Left colon (tissue), 2 donors: ENCODE data around the gene UBAC2. TPM values are rescaled to one million over a fixed set of nuclear protein-coding genes. Genes with fewer than 3 reads are reported as not detected.
"Not testable (repeated sequence)": the region's sequence is repeated elsewhere in the genome, so short reads cannot be mapped to it uniquely, and the experiment has no call there.

Experiments used
- ATAC-seq: fragments of 200-7000 bp; cut with Tn5 transposase; one replicate; pipeline ENCODE4 v1.9.1; 2020; ENCODE audit warnings: mild to moderate bottlenecking, moderate library complexity
- DNase-seq, 2 donors: peaks; one replicate each; pipeline ENCODE4 v3.0.0-alpha.2; 2020
- intact Hi-C, 2 donors: fragments of 100-400 bp; cut with DNase I in 1 of 2; cut with micrococcal nuclease in 1 of 2; formaldehyde crosslinking; loops; one replicate each; pipeline versions ENCODE4 v1.11.2 to v1.14.0; 2022; cut with DNase I, micrococcal nuclease
- total RNA-seq, 2 donors: library from RNA; stranded (reverse); fragmentation: NEBNext Ultra II Directional; extraction: Animal tissue kit (Norgen Biotek cat#: 25700); gene quantifications; one replicate each; pipeline ENCODE4 v1.2.1, GENCODE V29; 2021
- donor health status: DM: no; HTN: no; CAD: no.
- donor health status: DM: yes; HTN: yes; CAD: no.

UBAC2 gene
- total RNA-seq, 2 donors from 2014 or later: 63.7 to 75.5 TPM

DNA sequence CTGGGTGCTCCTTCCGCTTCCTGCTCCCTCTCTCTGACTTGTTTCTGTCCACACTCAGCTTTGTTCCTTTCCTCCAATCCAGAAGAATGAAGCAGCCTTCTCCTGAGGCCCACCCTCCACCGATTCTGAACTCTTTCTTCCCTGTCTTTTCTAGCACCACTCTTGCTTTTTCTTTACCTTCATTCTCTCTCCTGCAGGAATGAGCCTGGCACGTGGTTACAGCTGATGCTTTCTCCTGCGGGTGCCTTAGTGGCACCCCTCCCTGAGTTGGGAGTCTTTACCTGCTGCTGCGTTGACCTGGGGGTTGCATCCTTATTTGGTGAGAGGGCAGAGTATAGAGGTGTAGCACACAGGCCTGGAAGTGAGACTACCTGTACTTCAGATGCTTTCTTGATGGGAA lies 6.2 kb downstream of the UBAC2 start:
- ATAC-seq (no peak), DNase-seq (no peak)
- intact Hi-C loops: no loop called here

DNA sequence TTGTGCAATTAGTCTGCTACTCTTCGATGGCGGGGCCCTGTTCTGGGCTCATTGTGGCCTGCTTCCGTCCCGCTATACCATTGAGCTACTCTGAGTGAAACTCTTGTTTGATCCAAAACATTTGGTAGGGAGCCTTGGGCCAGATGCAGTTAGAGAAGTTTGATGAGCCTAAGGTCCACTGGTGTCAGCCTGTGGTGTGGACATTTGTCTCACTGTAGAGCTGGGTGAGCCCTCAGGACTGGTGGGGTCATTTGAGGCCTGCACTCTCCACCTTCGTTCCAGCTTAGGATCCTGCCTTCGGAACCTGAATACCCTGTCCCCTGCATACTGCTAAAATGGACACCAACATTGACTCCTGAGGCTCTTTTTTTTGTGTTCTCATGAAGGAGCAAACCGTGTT lies 6.9 kb downstream of the UBAC2 start:
- no peak for DNase-seq
- ATAC-seq: no peak
- intact Hi-C loops: no loop called here

DNA sequence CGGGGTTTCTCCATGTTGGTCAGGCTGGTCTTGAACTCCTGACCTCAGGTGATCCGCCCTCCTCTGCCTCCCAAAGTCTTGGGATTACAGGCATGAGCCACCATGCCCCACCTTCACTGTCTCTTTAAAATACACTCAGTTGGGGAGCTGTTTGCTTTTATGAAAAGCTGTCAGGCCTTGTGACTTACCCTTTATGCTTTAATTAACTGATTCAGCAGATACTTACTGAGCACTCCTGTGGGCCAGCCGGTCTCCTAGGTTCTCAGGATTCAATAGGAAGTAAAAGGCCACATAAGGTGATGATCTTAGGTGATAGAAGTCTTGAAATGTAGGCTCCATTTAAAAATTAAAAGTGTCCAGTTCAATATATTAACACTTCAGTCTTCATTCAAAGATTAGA lies 7.5 kb downstream of the UBAC2 start:
- DNase-seq (no peak), ATAC-seq (no peak)
- intact Hi-C loops: no loop called here

DNA sequence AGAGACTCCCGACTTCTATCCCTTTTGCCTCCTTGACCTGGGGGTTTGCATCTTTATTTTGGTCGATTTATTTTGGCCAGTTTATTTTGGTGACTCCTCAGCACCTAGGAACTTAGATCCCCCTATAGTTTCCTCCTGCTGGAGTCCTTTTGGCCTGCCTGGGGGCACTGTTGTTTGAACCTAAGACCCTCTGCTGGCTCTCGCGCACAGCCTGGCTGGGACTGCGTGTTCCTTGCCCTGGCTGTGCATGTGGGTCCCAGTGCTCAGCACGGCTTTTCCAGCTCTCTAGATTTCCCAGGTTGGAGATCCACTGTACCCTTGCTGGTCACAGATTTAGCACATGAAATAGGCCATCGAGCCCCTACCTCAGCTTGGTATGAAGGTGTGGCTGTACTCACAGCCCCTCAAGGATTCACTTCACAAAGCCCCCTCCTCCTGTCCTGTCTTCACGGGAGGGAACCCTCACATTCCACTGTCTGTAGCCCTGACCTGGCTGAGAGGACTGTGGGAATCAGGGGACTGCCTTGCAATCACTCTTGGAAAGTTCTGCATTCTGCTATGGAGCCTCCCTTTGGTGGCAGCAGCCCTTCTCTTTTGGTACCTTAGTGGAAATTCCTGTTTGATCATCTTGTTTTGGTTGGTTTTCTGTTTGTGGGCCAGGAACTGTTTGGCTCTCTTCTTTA lies 8.3 kb downstream of the UBAC2 start:
- DNase-seq (no peak), ATAC-seq (no peak)
- intact Hi-C loops: no loop called here

DNA sequence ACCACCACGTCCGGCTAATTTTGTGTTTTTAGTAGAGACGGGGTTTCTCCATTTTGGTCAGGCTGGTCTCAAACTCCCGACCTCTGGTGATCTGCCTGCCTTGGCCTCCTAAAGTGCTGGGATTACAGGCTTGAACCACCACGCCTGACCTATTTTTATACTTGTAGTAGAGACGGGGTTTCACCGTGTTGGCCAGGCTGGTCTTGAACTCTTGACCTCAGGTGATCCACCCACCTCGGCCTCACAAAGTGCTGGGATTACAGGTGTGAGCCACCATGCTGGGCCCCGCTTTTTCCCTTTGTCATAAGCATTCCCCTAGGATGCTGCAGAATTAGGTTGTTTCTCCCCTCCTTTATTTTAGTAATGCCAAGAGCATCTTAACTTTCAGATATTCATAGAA lies 10.0 kb downstream of the UBAC2 start:
- DNase-seq, ATAC-seq, intact Hi-C loops: not testable (repeated sequence)

DNA sequence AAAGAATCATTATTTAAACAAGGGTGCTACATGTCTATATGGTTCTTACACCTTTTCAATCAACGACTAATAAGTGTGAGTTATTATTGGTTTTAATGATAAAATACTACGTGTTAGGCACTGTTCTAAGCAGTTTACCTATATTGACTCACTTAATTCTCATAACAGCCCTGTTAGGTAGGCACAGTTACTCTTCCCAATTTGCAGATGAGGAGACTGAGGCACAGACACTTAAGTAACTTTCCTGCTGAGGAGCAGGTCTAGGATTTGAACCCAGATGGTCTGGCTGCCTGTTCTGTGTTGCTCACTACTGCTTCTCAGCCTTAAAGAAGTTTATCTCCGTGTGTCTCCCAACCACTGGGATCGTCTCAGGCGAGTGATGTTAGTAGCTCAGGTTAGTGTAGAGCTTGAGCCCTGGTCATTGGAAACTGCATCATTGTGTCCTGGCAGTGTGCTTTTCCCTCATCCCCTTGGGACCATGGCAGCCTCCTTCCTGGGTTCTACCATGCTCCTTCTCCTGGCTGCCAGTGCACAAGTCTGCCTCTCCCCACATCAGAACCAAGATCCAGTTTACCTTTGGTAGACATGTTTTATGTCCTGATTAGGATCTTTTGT lies 10.9 kb downstream of the UBAC2 start:
- intact Hi-C loops: no loop called here
- no peak for DNase-seq
- no peak for ATAC-seq

DNA sequence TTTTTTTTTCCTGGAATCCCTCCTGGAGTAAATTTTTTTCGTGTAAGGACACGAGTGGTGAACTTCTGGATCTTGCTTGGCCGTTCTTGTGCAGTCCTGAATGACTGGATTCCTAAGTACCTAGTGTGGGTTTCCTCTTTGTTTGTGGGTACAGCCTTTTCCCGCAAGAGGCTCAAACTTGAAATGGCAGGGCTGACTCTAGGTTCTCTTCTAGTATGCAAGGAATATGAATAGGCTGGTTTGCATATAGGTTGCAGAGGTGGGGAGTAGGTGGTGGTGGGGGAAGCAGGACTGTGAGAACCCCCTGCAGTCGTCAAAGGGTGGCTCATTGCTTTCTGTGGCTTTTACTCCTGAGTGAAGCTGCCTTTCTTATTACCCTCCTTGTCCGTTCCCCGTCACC lies 13.6 kb downstream of the UBAC2 start:
- DNase-seq: no peak
- ATAC-seq: no peak
- intact Hi-C loops: no loop called here

DNA sequence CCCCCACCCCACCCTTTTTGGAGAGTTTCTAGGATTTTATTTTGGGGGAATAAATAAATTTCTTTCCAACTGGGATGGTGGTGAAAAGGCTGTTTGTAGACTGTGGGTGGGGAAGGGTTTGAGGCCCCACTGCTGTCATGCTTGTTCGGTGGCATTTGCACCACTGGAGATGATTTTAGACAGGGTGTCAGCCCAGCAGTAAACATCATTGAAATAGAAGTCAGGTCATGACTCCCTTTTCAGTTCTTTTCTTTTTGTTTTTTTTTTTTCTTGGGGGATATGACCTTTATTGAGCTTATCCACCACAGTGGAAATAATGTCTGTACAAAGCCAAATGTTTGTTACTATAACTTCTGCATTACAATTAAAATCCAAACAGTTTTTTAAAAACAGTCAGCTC lies 14.1 kb downstream of the UBAC2 start:
- ATAC-seq (no peak), DNase-seq (no peak)
- intact Hi-C loops: no loop called here

DNA sequence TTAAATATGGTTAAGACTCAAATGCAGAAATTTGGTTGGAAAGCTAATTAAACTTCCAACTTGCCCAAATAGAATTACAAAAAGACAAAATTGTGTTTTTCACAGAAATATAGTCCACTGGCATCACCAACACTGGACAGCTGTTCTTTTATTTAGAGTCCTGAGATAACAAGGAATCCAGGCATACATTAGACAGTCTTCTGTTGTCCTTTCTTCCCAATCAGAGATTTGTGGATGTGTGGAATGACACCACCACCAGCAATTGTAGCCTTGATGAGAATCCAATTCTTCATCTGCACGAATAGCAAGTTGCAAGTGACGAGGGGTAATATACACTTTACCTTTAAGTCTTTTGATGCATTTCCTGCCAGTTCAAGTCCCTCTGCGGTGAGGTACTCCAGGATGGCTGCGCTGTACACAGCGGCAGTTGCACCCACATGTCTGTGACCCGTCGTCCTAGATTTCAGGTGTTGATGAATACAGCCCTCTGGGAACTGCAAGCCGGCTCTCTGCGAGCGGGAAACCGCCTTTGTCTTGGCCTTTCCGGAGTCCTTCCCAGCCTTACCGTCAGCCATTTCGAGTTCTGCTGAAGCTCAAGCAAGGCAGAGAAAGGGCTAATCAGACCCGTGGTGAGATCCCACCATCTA lies 14.7 kb downstream of the UBAC2 start:
- intact Hi-C loops: no loop called here
- DNase-seq: no peak
- ATAC-seq: no peak

DNA sequence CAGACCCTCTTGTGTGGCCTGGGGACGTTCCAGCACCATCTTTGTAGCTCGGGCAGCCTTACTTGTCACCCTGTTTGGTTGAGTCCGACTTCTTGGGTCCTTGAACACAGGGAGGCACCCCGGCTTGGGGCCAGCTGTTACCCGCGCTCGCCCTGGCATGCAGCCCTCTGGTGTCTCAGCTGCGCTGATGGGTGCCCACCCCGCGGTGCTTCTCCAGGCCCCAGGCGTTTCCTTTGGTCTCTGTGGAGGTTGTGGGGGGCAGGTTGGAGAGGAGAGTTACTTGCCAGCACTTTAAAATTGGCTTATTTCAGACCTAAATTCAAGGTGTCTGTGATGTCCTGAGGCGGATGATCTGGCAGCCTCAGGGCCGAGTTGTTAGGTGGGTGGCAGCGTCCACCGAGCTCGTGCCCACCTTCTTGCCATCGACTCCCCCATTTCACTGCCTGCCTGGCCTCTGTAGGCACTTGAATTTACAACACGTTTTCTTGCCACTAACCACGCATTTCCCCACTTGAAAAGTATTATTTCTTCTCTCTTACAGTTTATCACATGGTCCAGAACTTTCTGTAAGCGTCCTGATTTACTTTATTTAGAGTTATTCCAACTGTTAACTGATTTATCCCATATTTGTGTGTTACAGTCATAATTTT lies 16.9 kb downstream of the UBAC2 start:
- ATAC-seq: no peak
- intact Hi-C loops: no loop called here

DNA sequence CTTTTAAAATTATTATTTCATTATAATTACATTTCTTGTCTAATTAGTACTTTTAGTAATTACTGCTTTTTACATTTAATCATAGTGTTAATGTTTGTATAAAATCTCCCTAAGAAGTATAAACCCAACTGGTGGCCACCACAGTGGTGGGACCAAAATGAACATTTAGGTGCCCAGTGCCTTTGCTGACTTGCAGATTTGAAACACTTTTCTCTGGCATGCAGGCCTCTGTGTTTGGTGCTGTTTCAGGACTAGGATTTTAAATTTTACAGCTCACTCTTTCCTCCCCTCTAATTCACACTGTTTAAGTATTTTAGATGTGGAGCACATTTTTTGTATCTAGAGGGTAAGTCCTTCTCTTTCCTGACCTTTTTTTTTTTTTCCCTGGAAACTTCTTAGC lies 17.5 kb downstream of the UBAC2 start:
- intact Hi-C loops: no loop called here
- ATAC-seq (no peak), DNase-seq (no peak)

More for the DNA sequence above, 16.9 kb downstream of the UBAC2 start:
- DNase-seq: no peak

DNA sequence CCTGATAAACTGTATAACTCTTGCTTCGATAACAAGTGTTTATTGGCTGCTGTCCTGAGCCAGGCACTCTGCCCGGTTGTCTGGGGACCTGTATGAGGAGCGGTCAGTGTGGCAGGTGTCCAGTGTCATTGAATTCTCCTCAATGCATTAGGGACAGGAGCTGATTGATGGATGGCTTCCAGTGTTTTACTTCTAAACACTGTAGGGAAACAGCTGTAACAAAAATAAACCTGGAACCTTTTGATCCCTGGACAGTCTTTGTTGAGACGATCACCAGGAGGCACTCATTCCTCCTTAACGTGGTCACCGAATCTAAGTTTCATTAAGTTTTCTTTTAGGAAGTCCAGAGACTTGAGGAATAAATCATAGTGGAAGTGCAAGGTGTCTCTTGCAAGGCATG lies 17.9 kb downstream of the UBAC2 start:
- DNase-seq (no peak), ATAC-seq (no peak)
- intact Hi-C loops: no loop called here

DNA sequence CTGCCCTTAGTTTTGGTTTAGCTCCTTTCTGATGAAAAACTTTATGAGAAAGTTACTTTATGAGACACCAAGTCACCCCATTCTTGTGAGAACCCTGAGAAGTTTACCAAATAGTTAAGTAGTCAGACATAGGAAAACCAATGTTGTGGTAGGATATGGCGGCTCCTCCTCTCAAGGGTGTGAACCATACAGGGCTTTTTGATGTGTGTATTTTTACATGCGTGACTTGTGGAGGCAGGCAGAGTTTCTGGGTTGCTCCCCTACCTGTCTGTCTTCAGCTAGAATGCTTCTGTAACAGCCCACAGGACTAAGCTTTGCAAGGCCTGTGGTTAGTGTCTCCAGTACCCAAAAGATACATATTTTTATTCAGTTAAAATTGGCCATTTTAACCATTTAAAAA lies 18.3 kb downstream of the UBAC2 start:
- DNase-seq (no peak), ATAC-seq (peak; percentile 25)
- intact Hi-C loops: no loop called here

DNA sequence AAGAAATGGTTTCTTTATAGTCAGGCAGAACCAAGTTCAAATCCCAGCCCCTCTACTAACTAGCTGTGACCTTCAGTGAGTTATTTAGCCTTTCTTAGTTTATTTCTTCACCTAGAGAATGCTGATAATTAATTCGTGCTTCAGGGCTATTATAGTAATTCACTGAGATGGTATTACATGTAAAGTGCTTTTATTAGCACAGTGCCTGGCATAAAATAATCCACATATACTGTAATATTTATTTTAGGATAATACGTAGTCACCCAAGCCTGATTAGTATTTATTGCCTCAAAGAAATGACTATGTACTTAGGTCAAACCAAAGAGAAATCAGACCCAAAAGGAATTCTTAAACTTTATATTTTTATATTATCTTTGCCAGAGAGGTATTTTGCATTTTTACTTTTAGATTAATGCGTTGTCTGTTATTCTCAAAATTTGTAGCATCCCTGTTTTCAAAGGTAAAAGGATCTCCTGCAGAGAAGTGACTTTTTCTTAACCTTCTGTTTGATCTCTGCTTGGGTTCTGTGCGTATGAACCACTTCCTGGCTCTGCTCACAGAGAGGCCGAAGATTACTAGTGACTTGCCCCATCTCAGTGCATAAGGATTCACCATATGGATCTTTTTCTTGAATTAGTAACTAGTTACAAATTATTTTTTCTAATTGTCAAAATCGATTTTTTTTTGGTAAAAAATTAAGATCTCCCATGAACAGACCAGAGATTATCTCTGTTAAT lies 19.7 kb downstream of the UBAC2 start:
- no peak for DNase-seq
- intact Hi-C loops: no loop called here
- ATAC-seq: no peak

DNA sequence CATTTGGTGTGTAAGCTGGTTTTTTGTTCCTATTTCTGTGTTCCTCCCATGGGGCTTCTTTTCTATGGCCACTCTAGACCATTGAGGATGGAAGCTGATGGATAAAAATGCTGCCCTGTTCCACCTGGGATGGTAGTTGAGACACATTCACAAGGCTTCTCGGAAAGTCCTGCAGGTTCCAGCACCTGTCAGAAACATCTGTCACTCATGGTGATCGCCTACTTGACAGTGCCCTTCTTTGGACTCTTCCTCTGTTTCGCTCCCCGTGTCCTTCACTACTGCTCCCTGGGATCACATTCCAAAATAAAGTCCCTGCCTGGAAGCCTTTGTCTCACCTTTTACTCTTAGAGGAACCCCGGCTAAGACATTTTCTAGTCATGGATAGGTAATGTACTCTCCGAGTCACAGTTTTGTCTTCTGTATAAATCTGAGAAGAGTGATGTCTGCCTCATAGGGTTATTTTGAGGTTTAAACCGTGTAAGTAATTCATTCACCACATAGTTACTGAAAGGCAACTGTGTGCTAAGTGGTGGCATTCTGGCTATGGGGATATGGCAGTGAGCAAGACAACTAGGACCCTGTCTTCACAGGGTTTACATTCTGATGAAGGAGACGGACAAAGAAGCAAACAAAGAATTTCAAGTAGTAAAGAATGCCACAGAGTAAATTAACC lies 21.0 kb downstream of the UBAC2 start:
- no peak for ATAC-seq
- intact Hi-C loops: no loop called here
- DNase-seq: no peak

DNA sequence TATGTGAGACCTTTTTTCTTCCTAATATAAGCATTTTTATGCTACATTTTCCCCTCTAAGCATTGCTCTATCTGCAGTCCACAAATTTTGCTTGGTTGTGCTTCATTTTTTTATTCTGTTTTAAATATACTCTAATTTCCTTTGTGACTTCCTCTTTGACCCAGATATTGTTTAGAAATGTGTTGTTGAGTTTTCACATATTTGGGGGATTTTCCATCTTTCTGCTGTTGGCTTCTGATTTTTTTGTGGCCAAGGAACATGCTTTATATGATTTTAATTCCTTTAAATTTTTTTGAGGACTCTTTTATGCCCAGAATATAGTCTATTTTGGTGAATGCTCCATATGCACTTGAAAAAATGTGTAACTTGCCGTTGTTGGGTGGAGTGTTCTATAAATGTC lies 22.9 kb downstream of the UBAC2 start:
- ATAC-seq (no peak), DNase-seq (no peak)
- intact Hi-C loops: no loop called here

DNA sequence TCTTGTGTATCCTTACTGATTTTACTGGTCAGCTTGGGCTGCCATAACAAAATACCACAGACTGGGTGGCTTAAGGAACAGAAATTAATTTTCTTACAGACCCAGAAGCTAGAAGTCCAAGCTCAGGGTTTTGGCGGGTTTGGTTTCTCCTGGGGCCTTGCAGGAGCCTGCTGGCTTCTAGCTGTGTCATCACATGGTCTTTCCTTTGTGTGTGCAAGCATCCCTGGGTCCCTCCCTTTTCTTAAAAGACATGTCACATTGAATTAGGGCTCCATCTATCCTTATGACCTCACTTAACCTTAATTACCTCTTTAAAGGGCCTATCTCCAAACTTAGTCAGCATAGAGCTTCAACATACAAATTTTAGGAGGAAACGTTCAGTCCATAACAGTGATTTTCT lies 23.4 kb downstream of the UBAC2 start:
- intact Hi-C loops: no loop called here
- DNase-seq (no peak), ATAC-seq (no peak)

DNA sequence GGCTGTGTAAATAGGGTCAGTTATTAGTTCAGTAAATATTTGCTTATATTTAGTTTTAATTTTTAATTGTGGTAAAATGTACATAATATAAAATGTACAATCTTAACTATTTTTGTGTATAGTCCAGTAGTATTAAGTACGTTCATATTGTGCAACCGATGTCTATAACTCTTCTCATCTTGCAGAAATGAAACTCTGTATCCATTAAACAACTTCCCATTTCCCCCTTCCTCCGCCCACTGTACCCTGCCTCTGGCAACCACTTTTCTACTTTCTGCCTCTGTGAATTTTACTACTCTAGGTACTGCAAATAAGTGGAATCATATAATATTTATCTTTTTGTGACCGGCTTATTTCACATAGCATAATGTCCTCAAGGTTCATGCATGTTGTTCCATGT lies 24.4 kb downstream of the UBAC2 start:
- DNase-seq: no peak
- no peak for ATAC-seq
- intact Hi-C loops: no loop called here

DNA sequence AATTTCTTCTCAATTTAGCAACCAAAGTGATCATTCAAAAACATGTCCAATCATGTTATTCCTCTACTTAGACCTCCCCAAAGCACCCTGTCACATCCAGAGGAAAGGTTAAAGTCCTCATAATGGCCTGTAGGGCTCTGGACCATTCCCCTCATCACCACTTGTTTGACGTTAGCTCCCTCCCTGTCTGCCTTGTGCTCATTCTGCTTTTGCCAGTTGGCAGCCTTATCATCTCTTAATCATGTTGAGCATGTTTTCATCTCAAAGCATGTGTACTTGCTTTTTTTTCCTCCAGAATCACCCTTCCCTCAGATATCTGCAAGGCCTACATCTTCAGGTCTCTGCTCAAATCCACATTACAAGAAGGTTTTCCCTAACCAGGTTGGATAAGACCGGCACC lies 25.9 kb downstream of the UBAC2 start:
- intact Hi-C loops: no loop called here
- no peak for ATAC-seq

More for the DNA sequence above, 25.9 kb downstream of the UBAC2 start:
- DNase-seq: no peak
